GM18907 (cell line): ENCODE results near the gene CCDC138.

Source experiments
- ATAC-seq: cut with Tn5 transposase; IDR thresholded peaks from one replicate; pipeline ENCODE4 v1.9.1; 2021; ENCODE audit warnings: mild to moderate bottlenecking, moderate library complexity; ENCODE audit not compliant: unreplicated experiment

The CCDC138 gene

DNA sequence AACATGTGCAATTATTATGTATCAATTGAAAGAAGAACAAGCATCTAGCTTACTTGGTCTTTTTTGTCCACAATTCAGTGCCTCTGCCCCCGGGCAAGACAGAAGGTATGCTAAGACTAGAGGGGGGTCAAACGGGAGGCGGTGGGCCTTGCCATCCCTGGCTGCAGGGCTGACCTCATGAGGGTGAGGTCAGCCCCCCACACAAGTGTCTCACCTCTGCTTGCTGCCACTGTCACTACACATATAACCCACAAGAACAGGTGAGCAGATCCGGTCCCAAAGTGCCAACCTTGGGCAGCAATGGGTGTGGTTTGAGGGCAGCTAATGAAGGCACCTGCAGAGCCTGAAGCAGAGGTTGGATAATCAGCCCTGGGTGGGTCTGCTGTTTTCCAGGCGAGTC, 131.0 kb downstream of the CCDC138 start:
- ATAC-seq: no peak

DNA sequence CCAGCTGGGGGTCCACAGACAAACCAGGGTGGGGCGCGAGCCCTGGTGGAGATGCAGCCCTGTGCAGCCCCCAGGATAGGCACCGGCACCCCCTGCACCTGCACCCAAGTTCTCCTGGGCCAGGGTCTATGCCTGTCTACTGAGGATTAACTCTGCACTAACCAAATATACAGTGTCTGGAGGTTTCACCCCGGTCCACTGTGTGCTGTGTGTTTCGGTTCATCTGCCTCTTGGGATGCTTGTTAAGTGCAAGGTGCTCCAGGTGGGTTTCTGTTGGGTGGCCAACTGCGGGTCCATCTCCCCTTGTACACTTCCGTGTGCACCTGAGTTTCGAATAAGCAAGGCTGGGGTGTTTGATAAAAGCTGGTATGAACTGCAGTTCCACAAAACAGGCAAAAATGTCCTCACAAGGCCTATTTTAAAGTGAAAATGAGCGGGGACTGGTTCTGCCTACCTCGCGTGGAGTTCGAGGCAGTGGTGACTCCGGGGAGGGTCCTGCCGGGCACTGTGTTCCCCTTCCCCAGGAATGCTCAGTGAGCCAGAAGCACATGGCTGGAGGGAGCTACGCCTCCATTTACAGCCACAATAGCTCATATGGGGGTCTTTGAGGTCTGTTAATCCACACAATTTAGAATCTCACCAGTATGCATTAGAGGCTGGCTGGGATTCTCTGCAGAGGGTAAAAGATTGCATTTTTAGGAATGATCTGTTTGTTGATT, 131.7 kb downstream of the CCDC138 start:
- ATAC-seq: no peak

DNA sequence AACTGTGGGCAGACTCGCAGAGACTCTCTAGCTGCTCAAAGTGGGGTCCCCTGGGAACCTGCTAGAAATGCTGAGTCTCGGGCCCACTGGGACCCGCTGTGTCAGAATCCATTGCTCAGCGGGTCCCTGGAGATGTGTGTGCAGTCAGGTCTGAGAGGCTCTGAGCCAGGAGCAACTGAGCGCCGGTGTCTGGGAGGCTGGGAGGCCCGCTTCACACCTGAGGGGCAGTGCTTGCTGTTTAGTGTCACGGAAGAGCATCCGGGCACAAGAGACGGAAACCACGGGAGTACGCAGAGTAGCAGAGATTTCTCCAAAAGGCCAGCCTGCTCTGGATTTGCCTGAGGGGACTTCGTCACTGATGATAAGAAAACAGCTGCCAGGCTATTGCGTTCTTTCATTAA, 132.4 kb downstream of the CCDC138 start:
- no peak for ATAC-seq

DNA sequence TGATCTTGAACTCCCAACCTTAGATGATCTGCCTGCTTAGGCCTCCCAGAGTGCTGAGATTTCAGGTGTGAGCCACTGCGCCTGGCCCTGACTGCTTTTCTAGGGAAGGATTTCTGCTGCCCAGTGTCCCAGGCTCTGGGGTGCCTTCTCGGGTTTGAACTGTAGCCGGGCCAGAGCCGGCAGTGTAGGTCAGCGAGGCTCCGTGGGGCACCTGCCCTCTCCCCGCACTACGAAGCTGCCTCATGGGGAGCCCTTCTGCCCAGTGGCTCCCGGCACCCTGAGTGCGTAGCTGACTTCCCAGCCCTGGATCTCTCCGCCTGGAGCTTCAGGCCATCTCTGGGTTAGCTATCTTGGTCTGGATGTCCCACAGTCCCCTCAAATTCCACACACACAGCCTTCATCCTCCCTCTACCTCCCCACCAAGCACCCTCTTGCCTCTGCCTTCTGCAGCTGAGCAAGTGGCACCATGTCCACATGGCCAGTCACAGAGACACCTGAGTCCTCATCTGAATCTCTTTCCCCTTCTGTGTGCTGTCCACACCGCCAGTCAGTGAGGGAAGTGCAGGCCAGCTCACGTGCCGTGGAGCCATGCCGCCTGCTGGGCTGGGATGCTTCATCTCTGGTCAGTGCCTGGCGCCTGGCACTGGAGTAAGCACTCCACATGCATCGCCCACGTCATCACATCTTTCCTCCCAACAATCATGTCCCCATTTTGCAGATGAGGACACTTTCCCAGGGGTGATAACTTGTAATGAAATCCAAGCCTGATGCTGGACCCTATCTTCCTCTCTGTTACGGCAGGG, 133.2 kb downstream of the CCDC138 start:
- ATAC-seq: no peak

DNA sequence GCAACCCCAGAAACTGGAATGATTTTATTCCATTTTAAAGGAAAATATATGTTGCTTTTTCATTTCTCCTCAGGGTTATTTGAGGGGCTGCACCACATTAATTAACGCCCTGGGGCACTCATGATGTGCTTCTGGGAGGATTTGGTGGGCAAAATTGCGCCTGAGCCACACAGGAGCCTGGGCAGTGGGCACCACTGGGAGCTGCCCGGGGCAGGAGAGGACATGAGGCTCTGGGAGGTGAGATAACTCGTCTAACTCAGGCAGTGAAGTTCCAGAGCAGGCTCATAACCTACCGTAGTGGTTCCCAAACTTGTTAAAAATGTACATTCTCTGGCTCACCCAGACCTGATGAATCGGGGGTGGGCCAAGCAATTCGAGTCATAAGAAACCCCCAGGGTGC, 134.1 kb downstream of the CCDC138 start:
- ATAC-seq: no peak

DNA sequence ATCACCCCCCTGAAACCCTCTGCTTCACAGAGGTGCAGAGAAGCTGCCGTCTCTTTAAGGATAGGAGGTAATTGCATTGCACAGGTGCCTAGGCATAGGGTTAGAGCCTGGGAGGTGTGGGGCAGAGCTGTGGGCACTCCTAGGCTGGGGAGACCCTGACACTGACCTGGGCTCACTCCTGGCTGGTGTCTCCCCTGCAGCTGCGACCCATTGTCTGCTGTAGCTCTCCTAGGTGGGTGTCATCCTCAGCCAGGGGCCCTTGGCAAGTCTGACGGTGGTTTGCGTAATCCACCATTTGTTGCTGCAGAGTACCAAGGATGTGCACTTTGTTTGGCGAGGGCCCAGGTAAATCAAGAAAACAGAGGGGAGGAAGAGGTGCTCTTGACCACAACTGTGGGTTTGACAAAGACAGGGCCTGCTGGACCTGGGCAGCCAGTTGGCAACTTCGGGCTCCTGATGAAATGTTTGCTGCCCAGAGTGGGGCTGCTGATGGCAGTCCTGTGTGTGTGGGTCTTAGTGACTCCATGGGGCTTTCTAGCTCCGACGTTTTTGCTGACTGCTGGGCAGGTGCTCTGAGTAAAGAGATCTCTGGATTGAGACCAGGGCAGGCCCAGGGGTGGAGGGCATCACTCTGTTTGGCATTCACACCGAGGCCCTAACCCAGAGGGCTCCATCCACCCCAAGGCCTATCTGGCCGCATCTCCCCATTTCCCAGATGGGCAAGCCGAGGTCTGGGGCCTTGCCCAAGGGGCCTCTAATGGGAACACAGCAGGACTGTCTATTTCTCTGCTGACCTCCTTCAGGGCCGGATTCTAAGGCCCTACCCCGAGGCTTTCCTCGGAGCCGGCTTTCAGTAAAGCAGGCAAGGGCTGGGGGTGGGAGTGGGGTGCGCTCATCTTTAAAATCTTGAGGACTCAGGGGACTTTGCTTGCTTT, 134.8 kb downstream of the CCDC138 start:
- ATAC-seq: no peak

DNA sequence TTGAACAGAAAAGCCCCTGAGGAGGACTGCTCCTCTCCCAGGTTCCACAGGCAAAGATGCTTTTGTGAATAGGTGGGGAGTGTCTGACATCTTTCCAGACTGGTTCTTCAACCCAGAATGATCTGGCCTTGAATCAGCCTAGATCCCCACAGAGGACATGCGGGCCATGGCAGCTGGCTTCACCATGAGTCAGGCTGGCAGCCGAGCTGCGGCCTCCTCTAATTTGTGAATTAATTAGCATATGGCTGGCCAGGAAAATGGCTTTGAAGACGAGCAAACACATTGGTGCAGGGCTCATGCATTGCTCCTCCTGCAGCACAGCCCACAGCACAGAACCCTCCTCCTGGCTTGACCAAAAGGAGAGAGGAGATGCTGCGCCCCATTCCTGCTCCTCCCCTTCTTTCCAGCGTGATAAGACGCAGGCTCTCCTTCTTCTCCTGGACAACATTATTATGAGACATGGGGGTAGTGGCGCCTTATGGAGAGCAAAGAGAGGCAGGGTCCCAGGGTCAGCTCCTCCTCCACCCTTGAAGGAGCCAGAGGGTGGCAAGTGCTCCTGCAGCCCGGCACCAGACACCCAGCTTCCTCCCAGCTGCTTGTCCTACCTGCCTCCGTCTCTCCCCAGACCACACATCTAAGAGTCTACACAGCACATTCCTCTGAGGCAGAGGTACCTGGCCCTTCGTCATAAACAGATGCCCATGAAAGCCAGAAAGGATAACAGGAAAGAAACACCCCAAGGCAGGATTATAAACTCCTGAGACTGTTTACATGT, 135.8 kb downstream of the CCDC138 start:
- no peak for ATAC-seq

DNA sequence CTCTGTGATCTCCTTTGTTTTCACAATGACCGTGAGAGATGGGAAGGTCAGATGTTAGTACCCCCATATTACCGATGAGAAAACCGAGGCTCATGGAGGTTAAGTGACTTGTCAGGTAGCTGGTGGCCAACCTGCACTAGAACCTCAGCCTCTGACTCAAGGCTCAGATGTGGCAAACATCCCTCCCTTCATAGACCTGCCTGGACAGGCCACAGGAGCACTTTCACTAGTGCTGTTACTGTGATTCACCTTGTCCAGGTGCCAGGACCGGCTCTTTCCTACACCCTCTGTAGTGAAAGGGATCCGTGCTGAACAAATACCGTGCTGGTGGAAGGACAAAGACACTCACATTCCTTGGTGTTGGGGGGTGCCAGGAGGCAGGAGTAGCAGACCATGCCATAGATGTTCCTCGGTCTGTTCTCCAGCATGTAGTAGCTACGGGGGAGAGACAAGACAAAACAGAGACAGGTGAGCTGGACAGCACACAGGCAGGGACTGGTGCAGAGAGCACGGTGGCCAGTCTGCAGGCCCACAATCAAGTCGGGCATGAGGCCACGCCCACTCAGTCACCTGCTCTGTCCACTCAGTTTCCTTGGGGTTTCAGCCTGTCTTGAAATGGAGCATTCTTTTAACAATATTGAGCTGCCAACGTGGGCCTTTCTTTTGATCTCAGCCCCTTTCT, 136.6 kb downstream of the CCDC138 start:
- no peak for ATAC-seq

DNA sequence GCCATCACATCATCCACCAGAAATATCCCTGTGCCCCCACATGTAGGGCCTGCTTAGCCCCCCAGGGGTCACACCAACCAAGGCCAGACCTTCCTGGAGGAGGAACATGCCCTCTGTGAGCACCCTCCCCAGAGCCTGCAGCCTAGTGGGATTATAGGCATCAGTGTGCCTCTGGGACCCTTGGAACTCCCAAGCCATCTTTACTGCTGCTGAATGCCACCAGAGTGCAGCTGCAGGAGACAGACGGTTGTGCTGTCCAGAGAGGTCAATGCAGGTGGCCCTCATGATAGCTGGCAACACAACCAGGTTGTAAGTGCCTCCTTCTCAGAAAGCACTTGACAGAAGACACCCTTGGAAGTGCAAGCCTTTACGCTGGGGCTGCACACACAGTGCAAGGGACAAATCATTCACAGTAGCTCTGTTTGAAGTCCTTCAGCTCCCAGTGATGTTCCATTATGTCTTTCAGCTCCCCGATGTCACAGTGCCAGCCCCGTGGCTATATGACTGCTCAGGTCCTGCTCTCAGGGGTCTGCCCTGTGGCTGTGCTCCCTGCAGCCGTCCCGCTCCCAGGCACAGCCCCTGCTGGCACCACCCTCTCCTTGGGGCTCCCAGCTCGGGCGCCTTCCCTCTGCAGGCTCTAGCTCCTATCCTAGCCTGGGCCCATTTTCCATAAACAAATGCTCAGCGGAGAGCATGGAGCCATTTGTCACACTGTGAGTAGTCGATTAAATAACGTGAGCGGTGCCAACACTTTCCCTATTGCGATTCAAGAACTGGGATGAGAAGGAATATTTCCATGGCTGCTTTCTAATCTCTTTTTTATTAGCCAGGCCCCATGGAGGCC, 137.4 kb downstream of the CCDC138 start:
- no peak for ATAC-seq

DNA sequence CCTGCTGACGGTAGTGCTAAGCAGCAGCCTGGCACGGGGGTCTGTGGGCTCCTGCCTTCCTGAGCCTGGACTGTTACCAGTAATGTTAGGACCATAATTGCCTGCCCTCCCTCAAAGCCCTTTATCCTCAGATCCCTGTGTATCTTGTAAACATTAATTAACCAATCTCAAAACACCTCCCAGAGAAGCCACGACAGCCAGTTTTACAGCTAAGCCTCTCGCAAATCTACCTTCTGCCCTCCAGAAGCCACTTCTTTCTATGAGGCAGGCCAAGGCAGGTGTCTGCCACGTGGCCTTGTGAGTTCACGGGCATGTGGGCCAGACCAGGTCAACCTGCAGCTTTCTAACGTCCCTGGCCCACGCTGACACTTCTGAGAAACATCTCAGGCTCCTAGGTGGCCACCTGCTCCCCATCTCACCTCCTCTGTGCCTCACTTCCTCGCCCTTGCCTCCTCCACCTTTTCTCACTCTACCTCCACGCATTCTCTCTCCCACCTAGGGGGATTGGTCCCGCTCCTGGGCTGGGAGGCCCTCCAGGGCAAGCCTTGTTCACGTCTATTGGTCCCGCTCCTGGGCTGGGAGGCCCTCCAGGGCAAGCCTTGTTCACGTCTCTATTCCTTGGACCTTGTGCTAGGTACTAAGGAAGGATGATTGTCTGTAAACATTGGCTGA, 138.1 kb downstream of the CCDC138 start:
- ATAC-seq: no peak

DNA sequence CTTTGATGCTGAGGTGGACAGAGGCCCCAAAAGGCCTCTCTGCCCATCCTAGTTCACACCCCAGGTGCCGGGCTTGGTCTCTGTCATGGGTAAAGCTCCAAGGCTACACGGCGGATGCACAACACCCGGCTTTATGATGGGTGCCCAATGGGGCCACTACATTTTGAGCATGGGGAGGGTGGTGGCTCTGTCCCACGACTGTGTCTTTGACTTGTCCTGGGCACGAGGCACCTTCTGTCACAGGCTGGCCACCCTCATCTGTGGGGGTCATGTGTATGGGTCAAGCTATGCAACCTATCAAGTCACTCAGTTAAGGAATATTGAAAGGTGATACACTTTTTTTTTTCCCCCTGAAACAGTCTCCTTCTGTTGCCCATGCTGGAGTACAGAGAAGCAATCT, 138.7 kb downstream of the CCDC138 start:
- ATAC-seq: no peak

DNA sequence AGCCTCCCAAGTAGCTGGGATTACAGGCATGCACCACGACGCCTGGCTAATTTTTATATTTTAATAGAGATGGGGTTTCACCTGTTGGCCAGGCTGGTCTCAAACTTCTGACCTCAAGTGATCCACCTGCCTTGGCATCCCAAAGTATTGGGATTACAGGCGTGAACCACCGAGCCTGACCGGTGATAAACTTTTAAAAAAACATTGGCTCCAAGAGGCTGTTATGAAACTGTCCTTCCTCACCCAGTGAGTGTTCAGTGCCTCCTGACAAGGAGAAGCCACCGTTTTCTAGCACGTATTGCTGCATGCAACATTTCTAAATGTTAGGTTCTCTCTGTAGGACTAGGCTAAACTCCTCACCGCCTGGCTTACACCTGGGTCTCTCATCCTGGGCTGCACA, 139.2 kb downstream of the CCDC138 start:
- no peak for ATAC-seq
